Fibroblast of lung (primary cell): ENCODE measurements around the gene LINC01488. TPM values are rescaled to one million over a fixed set of nuclear protein-coding genes. Genes with fewer than 3 reads are reported as not detected.

Source experiments
- DNase-seq, 2 donors: peaks; one replicate each; pipeline versions ENCODE4 v3.0.0 to v3.0.0-alpha.2; 2010; ENCODE audit warnings: low read depth in 2 of 2
- H2AFZ ChIP-seq: 2 replicates; pipeline ENCODE4 v1.5.1; 2012; ENCODE audit warnings: low read length, control low read depth, inconsistent platforms
- H3K27ac ChIP-seq: 2 replicates; pipeline ENCODE4 v1.5.1; 2011; ENCODE audit warnings: low read length, control low read depth; ENCODE audit not compliant: insufficient read depth
- H3K27me3 ChIP-seq: 2 replicates; pipeline ENCODE4 v1.5.1; 2011; ENCODE audit warnings: mild to moderate bottlenecking, low read length; ENCODE audit not compliant: control insufficient read depth, insufficient read depth
- H3K36me3 ChIP-seq: 2 replicates; pipeline ENCODE4 v1.5.1; 2011; ENCODE audit warnings: low read length; ENCODE audit not compliant: control insufficient read depth, insufficient read depth
- H3K4me1 ChIP-seq: 2 replicates; pipeline ENCODE4 v1.5.1; 2011; ENCODE audit warnings: low read length; ENCODE audit not compliant: control insufficient read depth, insufficient read depth; ENCODE audit errors: extremely low read depth
- H3K4me2 ChIP-seq: 2 replicates; pipeline ENCODE4 v1.5.1; 2011; ENCODE audit warnings: low read length, control low read depth; ENCODE audit not compliant: insufficient read depth; ENCODE audit errors: extremely low read depth
- H3K4me3 ChIP-seq, 4 experiments: fragments of 200-600 bp in 1 of 4; sonication (generic) in 1 of 4; replicated peaks in 1 of 4; 2 replicates each; pipeline ENCODE4 v1.5.1; 2011 to 2016; ENCODE audit warnings: low read length in 4 of 4, low read depth in 3 of 4, mild to moderate bottlenecking in 3 of 4, control low read depth in 2 of 4, inconsistent platforms in 1 of 4, mixed read lengths in 1 of 4; ENCODE audit not compliant: insufficient read depth in 1 of 4; ENCODE audit errors: control extremely low read depth in 1 of 4
- H3K79me2 ChIP-seq: 2 replicates; pipeline ENCODE4 v1.5.1; 2012; ENCODE audit warnings: mild to moderate bottlenecking, low read length, inconsistent platforms; ENCODE audit not compliant: control insufficient read depth, insufficient read depth
- H3K9ac ChIP-seq: 2 replicates; pipeline ENCODE4 v1.5.1; 2011; ENCODE audit warnings: mild to moderate bottlenecking, low read length, control low read depth; ENCODE audit not compliant: insufficient read depth
- H3K9me3 ChIP-seq: 2 replicates; pipeline ENCODE4 v1.5.1; 2012; ENCODE audit warnings: low read depth, low read length; ENCODE audit not compliant: control insufficient read depth, insufficient read depth
- H4K20me1 ChIP-seq: 2 replicates; pipeline ENCODE4 v1.5.1; 2011; ENCODE audit warnings: low read length; ENCODE audit not compliant: control insufficient read depth, insufficient read depth; ENCODE audit errors: extremely low read depth
- CTCF ChIP-seq, 2 donors: IDR thresholded peaks in 1 of 2; conservative IDR thresholded peaks in 1 of 2; 1 replicate in 1 of 2; 2 replicates in 1 of 2; pipeline ENCODE4 v1.5.1; 2011 to 2012; ENCODE audit warnings: low read length in 2 of 2, control low read depth in 1 of 2, inconsistent platforms in 1 of 2, low read depth in 1 of 2, mild to moderate bottlenecking in 1 of 2
- EZH2 ChIP-seq: IDR thresholded peaks from 2 replicates; pipeline ENCODE4 v1.5.1; 2012; ENCODE audit warnings: low read length, control low read depth, mild to moderate bottlenecking; ENCODE audit errors: missing control alignments
- polyA plus RNA-seq, 2 donors: library from polyadenylated mRNA; depleted of rRNA in 1 of 2; stranded (reverse) in 1 of 2; unstranded in 1 of 2; fragments of >200 nt; gene quantifications; 2 replicates each; pipeline ENCODE4 v1.2.1, GENCODE V29; 2011 to 2012; ENCODE audit warnings: missing spikeins in 1 of 2
- total RNA-seq: library from RNA; depleted of rRNA; stranded (reverse); fragments of >200 nt; gene quantifications from 2 replicates; pipeline ENCODE4 v1.2.1, GENCODE V29; 2014

LINC01488 gene
- total and polyA plus RNA-seq, 2 donors (not counting 1 experiment from before 2014, with no cell fraction given): not detected

- H3K9me3 ChIP-seq: no peaks in the 10 kb centered on the region
- no peaks in the 10 kb centered on the region for H3K79me2 ChIP-seq
- H4K20me1 ChIP-seq: no peaks in the 10 kb centered on the region
- no peak overlapping the region for H3K4me2 ChIP-seq
- no peak overlapping the region for H3K4me3 ChIP-seq
- no peak overlapping the region for H3K9ac ChIP-seq
- no peak overlapping the region for H2AFZ ChIP-seq
- no peaks in the 10 kb centered on the region for H3K36me3 ChIP-seq
- DNase-seq: no peak
- TF ChIP-seq EZH2: no peak
- no peak for TF ChIP-seq CTCF (conservative IDR thresholded peaks at IDR 0.05 in 1 of 2, IDR thresholded peaks at IDR 0.05 in 1 of 2; ENCODE audit: low read depth in 1 of 2, low read length in 2 of 2)
- H3K27ac ChIP-seq: peak overlapping the region; percentile 81
- H3K27me3 ChIP-seq: no peaks in the 10 kb centered on the region
- peaks cover 12% of the 10 kb centered on the region for H3K4me1 ChIP-seq
These were observed 14.7 kb downstream of the LINC01488 start for GRCh38 chr11:69496202-69496557.

- H3K9ac ChIP-seq: peak overlapping the region; percentile 47
- no peak overlapping the region for H2AFZ ChIP-seq
- H3K4me3 ChIP-seq: no peak overlapping the region
These were observed 15.3 kb downstream of the LINC01488 start for GRCh38 chr11:69496631-69497220.

GRCh38 chr11:69497221-69497787 lies 15.8 kb downstream of the LINC01488 start:
- Histone ChIP-seq H3K4me1 (peaks cover 12% of the 10 kb centered on the region), H3K4me2 (peak overlapping the region; percentile 57), H2AFZ (no peak overlapping the region), H3K4me3 (no peak overlapping the region), H3K27me3 (no peaks in the 10 kb centered on the region), H3K9ac (no peak overlapping the region), H4K20me1 (no peaks in the 10 kb centered on the region), H3K36me3 (no peaks in the 10 kb centered on the region), H3K79me2 (no peaks in the 10 kb centered on the region), H3K9me3 (no peaks in the 10 kb centered on the region), H3K27ac (no peak overlapping the region)
- TF ChIP-seq EZH2: no peak
- no peak for TF ChIP-seq CTCF (conservative IDR thresholded peaks at IDR 0.05 in 1 of 2, IDR thresholded peaks at IDR 0.05 in 1 of 2; ENCODE audit: low read depth in 1 of 2, low read length in 2 of 2)
- DNase-seq: peak; percentile 94 to 99

More at GRCh38 chr11:69496631-69497220, 15.3 kb downstream of the LINC01488 start:
- TF ChIP-seq CTCF (conservative IDR thresholded peaks at IDR 0.05 in 1 of 2, IDR thresholded peaks at IDR 0.05 in 1 of 2; ENCODE audit: low read depth in 1 of 2, low read length in 2 of 2): no peak
- no peak for TF ChIP-seq EZH2
- peak overlapping the region; percentile 81 for H3K27ac ChIP-seq
- H3K36me3 ChIP-seq: no peaks in the 10 kb centered on the region
- DNase-seq: no peak
- peak overlapping the region; percentile 78 for H3K4me2 ChIP-seq
- H3K27me3 ChIP-seq: no peaks in the 10 kb centered on the region
- H4K20me1 ChIP-seq: no peaks in the 10 kb centered on the region
- H3K79me2 ChIP-seq: no peaks in the 10 kb centered on the region
- no peaks in the 10 kb centered on the region for H3K9me3 ChIP-seq
- peaks cover 12% of the 10 kb centered on the region for H3K4me1 ChIP-seq
